CD4-positive, alpha-beta T cell treated with Interleukin-17A for 1 hour (primary cell): ENCODE measurements around the gene MON2.
"Not testable (repeated sequence)": the region's sequence is repeated elsewhere in the genome, so short reads cannot be mapped to it uniquely, and the experiment has no call there.

Source experiments
- DNase-seq: peaks from one replicate; pipeline ENCODE4 v3.0.0-alpha.2; 2020

MON2 gene

DNA sequence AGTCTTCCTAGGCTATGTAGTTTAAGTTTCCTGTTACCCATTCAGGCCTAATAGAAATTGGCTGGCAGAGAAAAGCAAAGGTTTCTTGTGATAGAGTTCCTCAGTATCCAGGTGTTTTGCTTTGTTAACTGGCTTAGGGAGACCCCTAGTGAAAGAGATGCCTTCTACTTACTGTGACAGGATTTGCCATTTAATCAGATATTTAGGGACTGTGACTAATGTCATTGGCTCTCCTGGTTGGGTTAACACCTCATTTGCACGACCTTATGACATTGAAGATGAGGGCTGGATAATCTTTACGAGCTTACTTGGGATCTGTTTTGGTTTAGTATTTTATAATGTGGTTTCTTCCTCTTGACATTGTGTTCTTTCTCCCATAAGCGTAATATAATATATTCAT lies 5.8 kb downstream of the MON2 start:
- no peak for DNase-seq

GRCh38 chr12:62481843-62482540 lies 15.4 kb downstream of the MON2 start:
- DNase-seq, result no peak

DNA sequence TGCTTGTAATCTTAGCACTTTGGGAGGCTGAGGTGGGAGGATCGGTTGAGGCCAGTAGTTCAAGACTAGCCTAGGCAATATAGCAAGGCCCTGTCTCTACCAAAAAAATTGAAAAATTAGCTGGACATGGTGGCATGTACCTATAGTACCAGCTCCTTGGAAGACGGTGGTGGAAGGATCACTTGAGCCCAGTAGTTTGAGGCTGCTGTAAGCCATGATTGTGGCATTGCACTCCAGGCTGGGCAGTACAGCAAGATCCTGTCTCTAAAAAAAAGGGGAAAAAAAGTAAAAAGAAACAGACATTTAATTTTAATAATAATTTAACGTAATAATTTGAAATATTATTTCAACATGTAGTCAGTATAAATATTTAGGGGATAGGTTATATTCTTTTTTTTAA lies 16.1 kb downstream of the MON2 start:
- no peak for DNase-seq

- no peak for DNase-seq
Observed at GRCh38 chr12:62484233-62484632, 17.6 kb downstream of the MON2 start.

GRCh38 chr12:62505786-62506185 lies 39.2 kb downstream of the MON2 start:
- no peak for DNase-seq

GRCh38 chr12:62512901-62513300 lies 46.3 kb downstream of the MON2 start:
- DNase-seq, result no peak

DNA sequence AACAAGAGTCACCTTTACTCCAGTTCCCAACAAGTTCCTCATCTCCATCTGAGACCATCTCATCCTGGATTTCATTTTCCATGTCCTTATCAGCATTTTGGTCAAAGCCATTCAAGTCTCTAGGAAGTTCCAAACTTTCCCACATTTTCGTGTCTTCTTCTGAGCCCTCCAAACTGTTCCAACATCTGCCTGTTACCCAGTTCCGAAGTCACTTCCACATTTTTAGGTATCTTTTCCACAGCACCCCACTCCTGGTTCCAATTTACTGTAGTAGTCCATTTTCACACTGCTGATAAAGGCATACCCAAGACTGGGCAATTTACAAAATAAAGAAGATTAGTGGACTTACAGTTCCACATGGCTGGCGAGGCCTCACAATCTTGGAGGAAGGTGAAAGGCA lies 47.5 kb downstream of the MON2 start:
- not testable (repeated sequence) for DNase-seq

GRCh38 chr12:62516927-62517326 lies 50.3 kb downstream of the MON2 start:
- DNase-seq, result no peak

DNA sequence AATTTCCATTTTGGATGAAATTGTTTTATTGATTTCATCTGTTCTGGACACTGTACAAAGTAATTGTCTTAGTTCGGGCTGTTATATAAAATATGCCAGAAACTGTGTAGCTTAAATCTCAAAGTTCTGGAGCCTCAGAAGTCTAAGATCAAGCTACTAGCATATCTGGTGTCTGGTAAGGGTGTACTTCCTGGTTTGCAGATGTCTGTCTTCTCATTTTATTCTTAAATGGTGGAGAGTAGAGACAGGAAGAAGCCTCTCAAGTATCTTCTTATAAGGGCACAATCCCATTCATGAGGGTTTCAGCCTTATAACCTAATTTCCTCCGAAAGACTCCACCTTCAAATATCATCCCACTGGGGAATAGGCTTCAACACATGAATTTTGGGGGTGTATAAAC lies 51.3 kb downstream of the MON2 start:
- no peak for DNase-seq

- DNase-seq, result no peak
Observed at GRCh38 chr12:62519043-62519442, 52.4 kb downstream of the MON2 start.

- no peak for DNase-seq
Observed at GRCh38 chr12:62520361-62520760, 53.7 kb downstream of the MON2 start.

- no peak for DNase-seq
Observed at GRCh38 chr12:62522984-62523383, 56.4 kb downstream of the MON2 start.

- DNase-seq, result no peak
Observed at GRCh38 chr12:62523619-62524018, 57.0 kb downstream of the MON2 start.

- DNase-seq, result no peak
Observed at GRCh38 chr12:62525271-62525670, 58.6 kb downstream of the MON2 start.

DNA sequence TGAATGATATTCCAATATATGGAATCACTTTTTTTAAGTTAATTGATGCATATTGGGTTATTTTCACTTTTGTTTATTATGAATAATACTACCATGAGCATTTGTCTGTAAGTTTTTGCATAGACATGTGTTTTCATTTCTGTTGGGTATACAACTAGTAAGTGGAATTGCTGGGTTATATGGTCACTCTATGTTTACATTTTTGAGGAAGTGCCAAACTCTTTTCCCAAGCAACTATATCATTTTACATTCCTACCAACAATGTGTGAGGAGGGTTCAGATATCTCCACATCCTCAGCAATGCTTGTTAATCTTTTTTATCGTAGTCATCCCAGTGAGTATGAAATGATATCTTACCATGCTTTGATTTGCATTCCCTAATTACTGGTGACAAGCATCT lies 64.0 kb downstream of the MON2 start:
- no peak for DNase-seq

DNA sequence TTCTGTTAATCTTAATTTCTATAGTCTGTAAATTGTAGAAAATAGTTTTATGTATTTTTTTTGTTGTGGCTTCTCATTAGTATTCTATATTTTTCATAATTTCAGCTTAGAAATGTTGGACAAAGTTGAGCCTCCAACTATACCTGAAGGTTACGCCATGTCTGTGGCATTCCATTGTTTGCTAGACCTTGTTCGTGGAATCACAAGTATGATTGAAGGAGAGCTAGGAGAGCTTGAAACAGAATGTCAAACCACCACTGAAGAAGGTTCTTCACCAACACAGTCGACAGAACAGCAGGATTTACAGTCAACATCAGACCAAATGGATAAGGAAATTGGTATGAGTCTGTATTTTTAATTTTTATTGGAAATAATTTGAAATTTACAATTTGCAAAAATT lies 65.7 kb downstream of the MON2 start:
- DNase-seq, result no peak

DNA sequence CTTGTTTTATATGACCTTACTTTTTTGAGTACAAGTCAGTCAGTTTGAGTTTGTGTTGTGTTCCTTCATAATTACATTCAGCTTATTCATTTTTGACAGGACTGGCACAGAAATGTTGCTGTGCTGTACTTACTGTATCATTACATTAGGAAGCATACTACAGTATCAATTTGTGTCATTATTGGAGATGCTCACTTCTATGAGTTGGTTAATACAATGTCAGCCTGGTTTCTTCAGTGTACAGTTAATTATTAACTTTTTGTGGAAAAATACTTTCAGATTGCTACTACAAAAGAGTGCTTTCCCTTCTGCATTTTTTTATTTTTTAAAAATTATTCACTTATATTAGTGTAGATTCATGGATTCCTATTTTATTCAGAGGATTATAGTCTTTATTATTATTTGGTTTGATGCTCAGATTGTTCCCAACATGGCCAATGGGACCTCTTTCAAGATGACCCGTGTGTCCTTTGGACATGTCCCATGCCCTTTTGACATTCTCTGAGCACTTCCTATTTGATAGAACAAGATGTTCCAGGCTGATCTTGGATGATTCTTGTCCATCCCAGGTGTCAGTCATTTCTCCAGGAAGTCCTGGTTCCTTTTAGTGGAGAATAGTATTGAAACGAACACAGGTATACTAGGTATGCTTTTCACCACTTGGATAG lies 66.6 kb downstream of the MON2 start:
- DNase-seq, result no peak

- no peak for DNase-seq
Observed at GRCh38 chr12:62533755-62534107, 67.1 kb downstream of the MON2 start.

GRCh38 chr12:62536546-62536945 lies 69.9 kb downstream of the MON2 start:
- no peak for DNase-seq

GRCh38 chr12:62537551-62537950 lies 70.9 kb downstream of the MON2 start:
- no peak for DNase-seq

DNA sequence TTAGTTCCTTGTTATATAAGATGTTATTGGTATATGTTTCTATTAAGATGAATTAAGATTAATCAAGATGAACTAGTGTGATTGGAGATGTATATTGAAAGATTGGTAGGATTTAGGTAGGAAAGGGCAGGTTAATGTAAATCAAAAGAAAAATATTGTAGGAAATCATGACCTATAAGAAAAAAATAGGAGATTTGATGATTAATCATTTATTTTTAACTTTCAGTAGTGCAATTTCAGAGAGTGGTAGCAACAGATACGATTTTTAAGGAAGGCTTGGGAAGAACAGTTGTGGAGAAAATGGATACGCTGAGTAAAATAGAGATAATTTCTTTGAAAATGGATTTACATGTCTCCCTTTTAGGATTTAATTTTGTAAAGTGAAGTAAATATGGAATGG lies 73.7 kb downstream of the MON2 start:
- DNase-seq, result no peak

DNA sequence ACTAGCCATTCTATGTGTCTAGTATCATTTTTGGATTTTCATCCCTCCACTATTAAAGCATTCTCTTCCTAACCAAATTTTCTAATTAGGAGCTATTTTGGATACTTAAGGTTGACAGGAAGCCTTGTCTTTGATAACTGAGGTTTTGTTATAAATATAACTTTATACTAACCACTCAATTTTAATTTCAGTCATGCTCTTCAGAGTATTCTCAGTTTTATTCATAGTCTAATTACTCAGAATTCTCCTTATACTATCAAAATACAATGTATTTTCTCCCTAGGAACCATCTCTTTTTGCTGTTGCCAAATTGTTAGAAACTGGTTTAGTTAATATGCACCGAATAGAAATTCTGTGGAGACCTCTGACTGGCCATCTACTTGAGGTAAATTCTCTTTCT lies 76.2 kb downstream of the MON2 start:
- DNase-seq, result no peak

- no peak for DNase-seq
Observed at GRCh38 chr12:62543324-62543723, 76.7 kb downstream of the MON2 start.

- no peak for DNase-seq
Observed at GRCh38 chr12:62543741-62544140, 77.1 kb downstream of the MON2 start.

- no peak for DNase-seq
Observed at GRCh38 chr12:62552906-62553556, 86.4 kb downstream of the MON2 start.
